GM19395 (cell line): ENCODE measurements around the gene MAGOH.
A peak's percentile ranks its signal among the peaks of the same experiment; 100 is the strongest.
"Not testable (repeated sequence)": the region's sequence is repeated elsewhere in the genome, so short reads cannot be mapped to it uniquely, and the experiment has no call there.

Source experiments
- ATAC-seq: cut with Tn5 transposase; IDR thresholded peaks from one replicate; pipeline ENCODE4 v1.9.1; 2021; ENCODE audit warnings: mild to moderate bottlenecking, moderate library complexity; ENCODE audit not compliant: unreplicated experiment

The MAGOH gene

DNA sequence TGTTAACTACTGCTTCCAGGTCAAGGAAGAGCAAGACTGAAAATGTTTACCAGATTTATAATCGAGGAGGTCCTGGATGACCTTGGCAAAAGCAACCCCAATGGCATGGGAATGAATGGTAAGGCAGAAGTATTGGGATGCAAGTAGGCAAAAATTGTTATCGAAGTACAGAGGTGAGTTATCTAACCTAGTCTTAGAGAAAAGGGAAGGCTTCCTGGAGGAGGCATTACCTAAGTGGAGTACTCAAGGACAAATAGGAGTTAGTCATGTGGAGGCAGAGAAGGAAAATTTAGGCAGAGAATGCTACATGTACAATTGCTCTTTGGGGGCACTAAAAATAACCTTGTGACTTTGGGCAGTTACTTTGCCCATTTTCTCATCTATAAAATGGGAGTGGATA lies 3.5 kb upstream of the MAGOH start:
- no peak for ATAC-seq

GRCh38 chr1:53237638-53238037 lies 680 bp downstream of the MAGOH start:
- no peak for ATAC-seq

GRCh38 chr1:53220962-53221286 lies 17.4 kb downstream of the MAGOH start:
- no peak for ATAC-seq

- ATAC-seq, result peak; percentile 95
Measured at GRCh38 chr1:53220171-53220961, 18.0 kb downstream of the MAGOH start, which contains the start of gene CZIB. Gene CZIB (minus strand): TSS chr1:53220634. CDS start chr1:53220575, 59 bp downstream.

- no peak for ATAC-seq
Measured at GRCh38 chr1:53219711-53220110, 18.6 kb downstream of the MAGOH start.

GRCh38 chr1:53218201-53218600 lies 20.1 kb downstream of the MAGOH start:
- ATAC-seq, result no peak

DNA sequence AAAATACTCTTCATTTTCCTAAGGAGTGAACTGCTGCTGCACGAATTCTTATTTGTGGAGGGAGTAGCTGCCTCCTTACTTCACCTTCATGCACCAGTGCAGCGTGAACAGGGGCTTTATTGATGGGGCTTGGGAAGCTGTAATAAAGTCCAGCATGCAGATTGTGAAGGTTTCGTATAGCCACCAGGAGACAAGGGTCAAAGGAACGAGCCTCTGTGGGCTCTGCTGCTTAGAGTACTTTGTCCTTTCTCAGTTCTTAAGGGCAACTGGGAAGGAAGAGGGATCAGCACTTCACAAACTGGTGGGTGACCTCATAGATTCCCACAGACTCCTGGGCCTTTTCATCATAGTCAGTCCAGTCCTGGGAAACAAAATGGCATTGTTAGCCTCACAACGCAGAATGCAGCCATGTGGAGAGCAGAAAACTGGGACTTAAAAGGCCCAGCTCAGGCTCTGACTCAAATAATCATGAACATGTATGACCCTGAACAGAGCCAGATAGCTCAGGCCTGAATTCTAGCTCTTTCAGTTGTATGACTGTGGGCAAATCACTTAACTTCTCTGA lies 23.9 kb downstream of the MAGOH start:
- ATAC-seq, result no peak

- no peak for ATAC-seq
Measured at GRCh38 chr1:53210954-53211353, 27.4 kb downstream of the MAGOH start.

GRCh38 chr1:53210352-53210751 lies 28.0 kb downstream of the MAGOH start:
- ATAC-seq, result no peak

GRCh38 chr1:53207726-53208125 lies 30.6 kb downstream of the MAGOH start:
- no peak for ATAC-seq

DNA sequence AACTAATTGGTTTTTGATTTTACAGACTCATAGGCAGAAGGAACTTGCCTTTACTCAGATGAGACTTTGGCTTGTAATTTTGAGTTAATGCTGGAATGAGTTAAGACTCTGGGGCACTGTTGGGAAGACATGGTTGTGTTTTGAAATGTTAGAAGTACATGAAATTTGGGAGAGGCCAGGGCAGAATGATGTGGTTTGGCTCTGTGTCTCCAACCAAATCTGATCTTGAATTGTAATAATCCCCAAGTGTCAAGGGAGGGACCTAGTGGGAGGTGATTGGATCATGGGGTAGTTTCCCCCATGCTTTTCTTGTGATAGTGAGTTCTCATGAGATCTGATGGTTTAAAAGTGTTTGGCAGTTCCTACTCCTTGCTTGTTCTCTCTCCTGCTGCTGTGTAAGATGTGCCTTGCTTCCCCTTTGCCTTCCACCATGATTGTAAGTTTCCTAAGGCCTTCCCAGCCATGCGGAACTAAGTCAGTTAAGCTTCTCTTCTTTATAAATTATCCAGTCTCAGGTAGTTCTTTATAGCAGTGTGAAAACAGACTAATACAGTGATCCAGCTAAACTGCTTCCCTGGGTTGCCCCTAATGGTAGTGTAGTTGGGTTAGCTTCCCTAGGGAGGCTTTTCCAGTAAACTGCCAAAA lies 31.5 kb downstream of the MAGOH start:
- no peak for ATAC-seq

DNA sequence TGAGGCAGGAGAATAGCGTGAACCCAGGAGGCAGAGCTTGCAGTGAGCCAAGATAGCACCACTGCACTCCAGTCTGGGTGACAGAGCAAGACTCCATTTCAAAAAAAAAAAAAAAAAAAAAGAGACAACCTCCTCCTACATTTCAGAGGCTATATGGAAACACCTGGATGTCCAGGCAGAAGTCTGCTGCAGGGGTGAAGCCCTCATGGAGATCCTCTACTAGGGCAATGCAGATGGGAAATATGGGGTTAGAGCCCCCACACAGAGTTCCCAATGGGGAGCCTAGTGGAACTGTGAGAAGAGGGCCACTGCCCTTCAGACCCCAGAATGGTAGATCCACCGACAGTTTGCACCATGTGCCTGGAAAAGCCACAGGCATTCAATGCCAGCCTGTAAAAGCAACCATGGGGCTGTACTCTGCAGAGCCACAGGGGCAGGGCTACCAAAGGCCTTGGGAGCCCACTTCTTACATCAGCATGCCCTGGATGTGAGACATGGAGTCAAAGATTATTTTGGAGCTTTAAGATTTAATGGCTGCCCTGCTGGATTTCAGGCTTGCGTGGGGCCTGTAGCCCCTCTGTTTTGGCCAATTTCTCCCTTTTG lies 32.1 kb downstream of the MAGOH start:
- ATAC-seq, result not testable (repeated sequence)

DNA sequence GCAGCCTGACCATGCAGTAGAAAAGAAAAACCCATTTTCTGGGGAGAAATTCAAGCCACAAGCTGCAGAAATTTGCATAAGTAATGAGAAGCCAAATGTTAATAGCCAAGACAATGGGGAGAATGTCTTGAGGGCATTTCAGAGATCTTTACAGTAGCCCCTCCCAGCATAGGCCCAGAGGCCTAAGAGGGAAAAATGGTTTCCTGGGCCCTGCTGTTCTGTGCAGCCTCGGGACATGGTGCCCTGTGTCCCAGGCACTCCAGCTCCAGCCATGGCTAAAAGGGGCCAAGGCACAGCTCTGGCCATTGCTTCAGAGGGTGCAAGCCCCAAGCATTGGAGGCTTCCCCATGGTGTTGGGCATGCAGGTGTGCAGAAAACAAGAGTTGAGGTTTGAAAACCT lies 32.8 kb downstream of the MAGOH start:
- not testable (repeated sequence) for ATAC-seq

DNA sequence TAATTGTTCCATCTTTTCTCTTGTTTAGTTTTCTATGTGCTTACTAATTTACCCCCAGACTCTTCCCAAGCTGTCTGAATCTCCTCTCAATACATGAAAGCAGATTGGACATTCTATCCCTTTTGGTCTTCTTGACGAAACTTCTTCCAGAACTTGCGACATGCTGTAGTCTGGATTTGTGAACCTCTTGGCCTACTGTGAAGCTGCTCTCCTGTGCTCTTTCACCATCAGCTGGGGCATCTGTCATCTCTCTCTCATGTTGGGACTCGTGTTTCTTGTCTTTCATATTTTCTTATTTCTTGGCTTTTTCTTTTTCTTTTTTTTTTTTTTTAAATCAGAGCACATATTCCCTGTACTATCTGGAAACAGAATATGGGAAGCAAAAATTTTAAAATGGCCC lies 34.9 kb downstream of the MAGOH start:
- ATAC-seq, result no peak

DNA sequence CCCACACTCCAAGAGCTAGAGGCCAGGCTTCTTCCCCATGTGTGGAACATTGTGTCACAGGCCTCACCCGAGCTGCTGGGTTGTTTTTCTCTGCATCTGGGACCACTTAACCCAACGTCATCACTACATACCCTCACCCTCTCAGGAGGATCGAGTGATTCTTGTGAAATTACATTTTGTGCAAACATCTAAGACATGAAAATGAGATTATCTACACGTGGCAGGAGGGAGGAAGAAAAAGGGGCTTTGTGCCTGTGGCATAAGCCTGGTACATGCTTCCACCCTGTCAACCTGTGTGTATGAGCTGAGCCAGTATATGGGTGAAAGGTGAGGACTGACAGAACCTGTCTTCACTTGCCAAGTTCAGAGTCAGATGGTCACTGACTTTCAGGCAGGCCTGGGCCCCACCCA lies 40.1 kb downstream of the MAGOH start:
- no peak for ATAC-seq

GRCh38 chr1:53197291-53198200 lies 40.8 kb downstream of the MAGOH start:
- ATAC-seq, result no peak

DNA sequence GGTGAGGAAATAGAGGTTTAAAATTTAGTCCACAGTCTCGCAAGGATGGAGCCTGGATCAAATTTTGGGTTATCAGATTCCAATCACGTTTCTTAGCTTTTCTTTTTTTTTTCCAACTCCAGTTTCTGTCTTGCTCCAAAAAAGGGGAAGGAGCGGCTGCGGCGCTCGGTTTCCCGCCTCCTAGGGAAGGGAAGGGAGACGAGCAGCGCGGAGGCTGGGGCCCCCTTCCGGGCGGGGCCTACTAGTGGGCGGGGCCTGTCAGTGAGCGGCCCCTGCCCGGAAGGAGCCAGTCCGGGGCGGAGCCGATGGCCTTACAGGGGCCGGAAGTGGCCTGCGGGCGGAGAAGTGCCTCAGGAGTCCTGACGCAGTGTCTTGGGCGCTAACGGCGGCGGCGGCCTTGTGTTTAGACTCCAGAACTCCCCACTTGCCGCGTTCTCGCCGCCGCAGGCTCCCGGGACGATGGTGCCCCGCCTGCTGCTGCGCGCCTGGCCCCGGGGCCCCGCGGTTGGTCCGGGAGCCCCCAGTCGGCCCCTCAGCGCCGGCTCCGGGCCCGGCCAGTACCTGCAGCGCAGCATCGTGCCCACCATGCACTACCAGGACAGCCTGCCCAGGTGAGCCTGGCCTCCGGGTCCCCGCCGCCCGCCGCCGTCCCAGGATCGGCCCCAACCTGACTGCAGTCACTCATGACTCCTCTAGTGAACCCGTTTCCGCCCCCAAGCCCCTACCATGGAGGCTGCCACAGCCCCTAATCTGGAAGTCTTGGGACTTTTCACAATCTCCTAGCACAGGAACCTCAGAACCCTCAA lies 41.6 kb downstream of the MAGOH start, which contains the start of gene CPT2:
Gene CPT2, plus strand, starts transcription at position 340 of the 806 bp plus-strand sequence. Its CDS starts 120 bp downstream, at position 460.
- peak; percentile 98 for ATAC-seq

DNA sequence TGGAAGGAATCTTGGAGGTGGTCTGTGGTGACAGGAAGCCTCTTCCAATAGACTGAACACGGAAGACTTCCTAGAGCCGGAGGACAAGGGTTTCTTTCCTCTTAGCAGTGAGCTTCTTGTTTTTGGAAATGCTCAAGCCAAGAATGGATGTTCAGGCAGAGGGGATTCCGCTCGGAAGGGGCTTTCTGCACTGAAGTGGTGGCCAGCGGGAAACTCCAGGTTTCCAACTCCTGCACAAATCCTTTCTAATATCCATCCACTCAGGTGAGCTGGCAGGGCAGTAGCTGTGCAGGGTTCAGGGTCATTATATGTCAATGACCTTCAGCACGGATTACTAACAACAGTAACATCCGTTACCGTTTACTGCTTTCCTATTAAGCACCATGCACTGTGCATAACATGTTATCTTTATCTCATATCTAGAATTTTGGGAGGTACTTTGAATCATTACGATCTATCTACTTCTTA lies 42.3 kb downstream of the MAGOH start:
- peak; percentile 26 for ATAC-seq

GRCh38 chr1:53195246-53196016 lies 42.9 kb downstream of the MAGOH start:
- no peak for ATAC-seq
